GM18951 (cell line): ENCODE data around the gene NAT8L.

Source experiments
- POLR2A ChIP-seq: IDR thresholded peaks from 4 replicates; pipeline ENCODE4 v1.6.1; 2011; ENCODE audit warnings: mild to moderate bottlenecking; ENCODE audit not compliant: insufficient read length, insufficient read depth; ENCODE audit errors: extremely low read depth
- in situ Hi-C: fragments of 300-500 bp; cut with MboI; formaldehyde crosslinking; loops from one replicate; pipeline ENCODE4 v1.12.0; 2022; ENCODE audit warnings: low sequenced_read_pairs, mixed read lengths, inconsistent platforms; ENCODE audit not compliant: unreplicated experiment

Gene NAT8L

DNA sequence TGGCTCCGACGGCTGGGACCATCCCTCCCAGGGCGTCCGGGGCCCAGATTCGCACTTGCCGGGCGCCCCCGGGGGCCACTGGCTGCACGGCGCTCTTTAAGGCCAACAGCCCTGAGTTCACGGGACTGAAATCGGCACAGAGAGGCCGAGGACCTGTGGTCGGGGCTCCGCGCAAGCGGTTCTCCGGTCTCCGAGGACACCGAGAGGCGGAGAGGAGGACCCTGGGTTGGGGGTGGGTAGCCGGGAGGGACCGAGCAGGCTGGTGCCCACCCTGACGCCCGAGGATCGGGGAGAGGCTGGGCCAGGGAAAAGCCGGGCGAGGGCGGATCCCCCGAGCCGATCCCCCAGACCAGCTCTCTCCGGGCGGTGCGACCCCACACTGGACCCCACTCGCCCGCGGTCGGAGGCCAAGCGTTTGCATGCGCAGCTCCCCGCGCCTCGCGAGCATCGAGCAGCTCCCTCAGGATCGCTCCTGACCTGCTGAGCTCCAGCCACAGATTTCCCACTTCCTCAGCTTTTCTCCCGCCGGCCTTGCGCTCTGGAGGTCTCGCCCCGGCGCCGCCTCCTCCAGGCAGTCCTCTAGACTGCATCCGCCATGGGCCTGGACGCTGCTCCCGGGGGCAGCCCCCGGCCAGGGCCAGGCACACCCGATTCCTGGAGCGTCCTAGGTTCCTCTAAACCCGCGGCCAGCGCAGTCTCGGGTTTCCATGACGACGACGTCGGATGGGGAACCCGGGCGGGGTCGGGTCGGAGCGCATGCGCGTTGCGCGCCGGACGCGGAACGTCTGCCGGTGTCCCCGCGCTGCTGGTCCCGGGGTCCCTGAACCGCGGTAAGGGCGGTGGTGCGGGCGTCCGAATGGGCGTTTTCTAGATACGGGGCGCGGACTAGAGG, 17.6 kb upstream of the NAT8L start:
- peak; percentile 69 for TF ChIP-seq POLR2A
- in situ Hi-C loops, result no loop called here

DNA sequence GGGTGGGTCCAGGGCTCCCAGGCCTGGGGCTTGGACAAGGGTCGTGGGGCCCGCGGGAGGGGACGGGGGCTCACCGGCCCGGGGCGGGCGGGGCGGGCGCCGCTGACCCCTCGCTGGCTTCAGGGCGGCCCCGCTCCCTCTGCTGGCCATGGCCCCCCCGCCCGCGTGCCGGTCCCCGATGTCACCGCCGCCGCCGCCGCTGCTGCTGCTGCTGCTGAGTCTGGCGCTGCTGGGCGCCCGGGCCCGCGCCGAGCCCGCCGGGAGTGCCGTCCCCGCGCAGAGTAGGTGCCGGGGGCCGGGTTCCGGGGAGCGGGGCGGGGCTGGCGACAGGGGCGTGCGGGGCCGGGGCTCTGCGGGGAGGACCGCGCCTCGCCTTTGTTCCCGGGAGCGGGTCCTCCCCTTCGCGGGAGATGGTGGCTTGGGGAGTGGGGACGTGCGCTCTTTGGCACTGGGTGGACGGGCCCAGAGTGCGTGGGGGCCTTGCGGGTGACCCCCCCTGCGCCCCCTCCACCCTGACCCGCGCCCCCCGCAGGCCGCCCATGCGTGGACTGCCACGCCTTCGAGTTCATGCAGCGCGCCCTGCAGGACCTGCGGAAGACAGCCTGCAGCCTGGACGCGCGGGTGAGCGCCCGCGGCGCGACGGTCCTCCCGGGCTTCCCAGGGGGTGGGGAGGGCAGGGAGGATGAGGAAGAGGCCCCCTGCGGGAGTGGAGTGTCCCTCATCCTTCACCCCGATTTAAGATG, 16.8 kb upstream of the NAT8L start:
- TF ChIP-seq POLR2A, result no peak
- in situ Hi-C loops, result no loop called here

DNA sequence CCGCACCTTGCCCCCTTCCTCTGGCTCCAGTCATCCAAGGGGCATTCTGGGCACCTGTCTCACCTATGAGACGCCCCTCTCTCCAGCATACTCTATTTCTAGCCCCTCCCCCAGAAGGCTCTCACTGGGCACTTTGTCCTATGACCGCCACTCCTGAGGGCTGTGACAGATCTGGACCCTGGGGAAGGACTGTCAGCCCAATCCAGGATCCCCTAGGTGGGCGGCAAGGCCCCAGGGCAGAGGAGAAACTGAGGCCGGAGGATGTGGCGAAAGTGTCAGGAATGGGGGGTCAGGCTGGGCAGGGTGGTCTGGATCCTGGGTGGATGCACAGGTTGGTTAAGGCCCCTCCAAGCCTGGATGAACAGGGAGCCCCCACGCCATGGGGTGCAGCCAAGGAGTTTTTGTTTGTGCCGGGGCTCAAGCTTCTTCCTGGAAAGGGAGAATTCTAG, 16.2 kb upstream of the NAT8L start:
- in situ Hi-C loops, result no loop called here
- TF ChIP-seq POLR2A, result no peak

- in situ Hi-C loops, result no loop called here
- TF ChIP-seq POLR2A, result no peak
Observed at GRCh38 chr4:2043396-2044118, 15.6 kb upstream of the NAT8L start.

- in situ Hi-C loops, result no loop called here
Observed at GRCh38 chr4:2044119-2044485, 15.0 kb upstream of the NAT8L start.

DNA sequence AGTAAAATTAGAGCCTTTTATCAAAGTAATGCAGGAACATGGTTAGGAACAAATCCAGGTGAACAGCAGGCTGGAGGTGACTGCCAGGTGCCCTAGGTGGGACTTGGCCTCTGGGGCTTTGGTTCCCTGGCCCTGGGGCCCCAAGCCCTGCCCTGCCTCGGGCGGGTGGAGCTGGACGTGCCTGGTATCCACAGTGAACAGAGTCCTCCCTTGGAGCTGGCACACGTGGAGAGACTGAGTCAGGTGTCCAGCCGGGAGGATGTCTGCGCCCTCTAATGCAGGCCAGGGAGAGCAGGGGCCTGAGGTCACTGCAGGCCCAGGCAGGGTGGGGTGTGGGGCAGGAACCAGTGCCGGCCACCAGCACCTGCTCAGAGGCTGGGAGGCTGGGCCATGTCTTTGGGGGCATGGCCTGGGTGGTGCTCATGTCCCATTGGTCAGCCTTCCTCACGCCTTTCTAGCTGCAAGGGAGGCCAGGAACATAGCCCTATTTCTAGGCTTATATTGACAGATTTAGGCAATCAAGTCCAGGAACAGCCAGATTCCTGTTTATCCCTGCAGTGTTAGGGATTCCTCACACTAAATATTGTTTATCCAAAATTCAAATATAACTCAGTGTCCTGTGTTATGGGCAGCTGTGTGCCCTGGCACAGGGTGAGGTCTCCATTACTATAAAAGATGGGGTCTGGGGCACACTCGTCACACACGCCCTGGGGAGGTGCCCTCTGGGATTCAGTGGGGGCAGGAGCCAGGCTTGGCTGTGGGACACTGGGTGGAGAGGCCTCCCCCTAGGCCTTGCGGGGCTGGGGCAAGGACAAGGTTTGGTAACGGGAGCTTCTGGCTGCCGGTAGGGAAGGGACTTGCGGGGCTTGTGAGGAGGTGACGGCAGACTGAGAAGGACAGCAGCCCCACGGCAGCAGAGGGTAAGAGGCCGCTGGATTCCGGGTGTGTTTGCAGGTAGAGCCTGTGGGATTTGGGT, 14.3 kb upstream of the NAT8L start:
- TF ChIP-seq POLR2A, result no peak
- in situ Hi-C loops, result no loop called here

More at GRCh38 chr4:2044119-2044485, 15.0 kb upstream of the NAT8L start:
- TF ChIP-seq POLR2A, result no peak

DNA sequence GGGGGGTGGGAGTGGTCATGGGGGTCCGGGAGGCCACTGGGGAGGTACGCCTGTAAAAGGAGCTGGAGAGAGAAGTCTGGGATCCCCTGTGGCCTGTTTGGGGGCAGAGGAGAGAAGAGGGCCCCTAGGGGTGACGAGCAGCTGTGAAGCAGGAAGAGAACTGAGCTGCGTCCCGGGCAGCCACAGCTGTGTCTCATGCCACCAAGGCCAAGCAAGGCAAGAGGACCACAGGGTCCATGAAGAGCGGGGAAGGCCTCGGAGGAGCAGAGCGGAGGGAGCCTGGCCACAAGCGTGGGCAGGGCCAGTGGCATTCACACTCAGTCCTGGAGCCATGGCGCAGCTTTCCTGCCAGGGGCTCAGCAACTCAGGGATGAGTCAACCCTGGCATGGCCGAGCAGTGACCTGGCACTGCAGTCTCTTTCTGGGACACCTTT, 13.6 kb upstream of the NAT8L start:
- in situ Hi-C loops, result no loop called here
- no peak for TF ChIP-seq POLR2A

GRCh38 chr4:2046031-2046961, 12.8 kb upstream of the NAT8L start:
- no peak for TF ChIP-seq POLR2A
- in situ Hi-C loops, result no loop called here

- no peak for TF ChIP-seq POLR2A
- in situ Hi-C loops, result no loop called here
Observed at GRCh38 chr4:2047031-2047660, 12.0 kb upstream of the NAT8L start.

- no peak for TF ChIP-seq POLR2A
- in situ Hi-C loops, result no loop called here
Observed at GRCh38 chr4:2047781-2048581, 11.1 kb upstream of the NAT8L start.
